A549 (cell line): ENCODE data around the gene RGS16.

Experiments used
- CEBPB ChIP-seq, 2 experiments: fragments of >200 bp in 1 of 2; sonication (Bioruptor Twin) in 1 of 2; formaldehyde crosslinking in 1 of 2; IDR thresholded peaks; 2 replicates each; pipeline ENCODE4 v1.6.1; 2012 to 2016
- JUNB ChIP-seq: fragments of >200 bp; sonication (Bioruptor Twin); formaldehyde crosslinking; IDR thresholded peaks from 2 replicates; pipeline ENCODE4 v1.6.1; 2016
- MAZ ChIP-seq: fragments of 150-350 bp; IDR thresholded peaks from 2 replicates; pipeline ENCODE4 v1.6.1; 2014; ENCODE audit warnings: antibody characterized with exemption, low read depth, low read length, borderline replicate concordance
- RAD21 ChIP-seq, 2 experiments: fragments of >200 bp in 1 of 2; sonication (Bioruptor Twin) in 1 of 2; formaldehyde crosslinking in 1 of 2; IDR thresholded peaks in 1 of 2; conservative IDR thresholded peaks in 1 of 2; 2 replicates in 1 of 2; 3 replicates in 1 of 2; pipeline ENCODE4 v1.6.1; 2012 to 2018; ENCODE audit warnings: inconsistent platforms in 1 of 2
- SREBF2 ChIP-seq: fragments of 450-650 bp; IDR thresholded peaks from 2 replicates; pipeline ENCODE4 v1.6.1; 2014; ENCODE audit warnings: mild to moderate bottlenecking, moderate library complexity
- TF ChIP-seq, protein P1 (sequence below): fragments of >200 bp; sonication (Bioruptor Twin); formaldehyde crosslinking; IDR thresholded peaks from 3 replicates; pipeline ENCODE4 v1.5.1; 2016
- TF ChIP-seq, protein P2 (sequence below): IDR thresholded peaks from 2 replicates; pipeline ENCODE4 v1.6.1; 2012

DNA sequence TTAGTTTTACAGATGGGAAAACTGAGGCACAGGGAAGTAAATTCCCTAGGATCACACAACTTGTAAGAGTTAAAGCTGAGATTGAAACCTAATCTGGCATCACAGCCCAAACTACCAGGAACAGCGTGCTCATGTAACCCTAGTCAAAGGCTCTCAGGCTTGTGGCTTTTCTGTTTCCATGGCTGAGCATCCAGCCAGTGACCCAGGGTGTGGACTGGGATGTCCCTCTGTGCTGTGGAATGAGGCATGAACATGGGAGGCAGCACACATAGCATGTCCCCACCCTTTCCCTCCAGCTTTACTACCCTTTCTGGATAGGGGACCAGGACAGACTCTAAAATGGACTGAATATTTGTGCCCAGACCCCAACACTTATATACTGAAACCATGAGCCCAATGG lies 35.1 kb upstream of the RGS16 start:
- no peak for TF ChIP-seq SREBF2
- TF ChIP-seq, protein P1, sequence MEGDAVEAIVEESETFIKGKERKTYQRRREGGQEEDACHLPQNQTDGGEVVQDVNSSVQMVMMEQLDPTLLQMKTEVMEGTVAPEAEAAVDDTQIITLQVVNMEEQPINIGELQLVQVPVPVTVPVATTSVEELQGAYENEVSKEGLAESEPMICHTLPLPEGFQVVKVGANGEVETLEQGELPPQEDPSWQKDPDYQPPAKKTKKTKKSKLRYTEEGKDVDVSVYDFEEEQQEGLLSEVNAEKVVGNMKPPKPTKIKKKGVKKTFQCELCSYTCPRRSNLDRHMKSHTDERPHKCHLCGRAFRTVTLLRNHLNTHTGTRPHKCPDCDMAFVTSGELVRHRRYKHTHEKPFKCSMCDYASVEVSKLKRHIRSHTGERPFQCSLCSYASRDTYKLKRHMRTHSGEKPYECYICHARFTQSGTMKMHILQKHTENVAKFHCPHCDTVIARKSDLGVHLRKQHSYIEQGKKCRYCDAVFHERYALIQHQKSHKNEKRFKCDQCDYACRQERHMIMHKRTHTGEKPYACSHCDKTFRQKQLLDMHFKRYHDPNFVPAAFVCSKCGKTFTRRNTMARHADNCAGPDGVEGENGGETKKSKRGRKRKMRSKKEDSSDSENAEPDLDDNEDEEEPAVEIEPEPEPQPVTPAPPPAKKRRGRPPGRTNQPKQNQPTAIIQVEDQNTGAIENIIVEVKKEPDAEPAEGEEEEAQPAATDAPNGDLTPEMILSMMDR, result no peak
- no peak for TF ChIP-seq RAD21 (conservative IDR thresholded peaks at IDR 0.05 in 1 of 2, IDR thresholded peaks at IDR 0.05 in 1 of 2)
- no peak for TF ChIP-seq CEBPB (IDR thresholded peaks at IDR 0.05)
- TF ChIP-seq, protein P2, sequence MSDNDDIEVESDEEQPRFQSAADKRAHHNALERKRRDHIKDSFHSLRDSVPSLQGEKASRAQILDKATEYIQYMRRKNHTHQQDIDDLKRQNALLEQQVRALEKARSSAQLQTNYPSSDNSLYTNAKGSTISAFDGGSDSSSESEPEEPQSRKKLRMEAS, result no peak
- no peak for TF ChIP-seq JUNB
- no peak for TF ChIP-seq MAZ
